ENCODE measurements around the gene CDK14.
"Not testable (repeated sequence)": the region's sequence is repeated elsewhere in the genome, so short reads cannot be mapped to it uniquely, and the experiment has no call there.

CDK14 gene

DNA sequence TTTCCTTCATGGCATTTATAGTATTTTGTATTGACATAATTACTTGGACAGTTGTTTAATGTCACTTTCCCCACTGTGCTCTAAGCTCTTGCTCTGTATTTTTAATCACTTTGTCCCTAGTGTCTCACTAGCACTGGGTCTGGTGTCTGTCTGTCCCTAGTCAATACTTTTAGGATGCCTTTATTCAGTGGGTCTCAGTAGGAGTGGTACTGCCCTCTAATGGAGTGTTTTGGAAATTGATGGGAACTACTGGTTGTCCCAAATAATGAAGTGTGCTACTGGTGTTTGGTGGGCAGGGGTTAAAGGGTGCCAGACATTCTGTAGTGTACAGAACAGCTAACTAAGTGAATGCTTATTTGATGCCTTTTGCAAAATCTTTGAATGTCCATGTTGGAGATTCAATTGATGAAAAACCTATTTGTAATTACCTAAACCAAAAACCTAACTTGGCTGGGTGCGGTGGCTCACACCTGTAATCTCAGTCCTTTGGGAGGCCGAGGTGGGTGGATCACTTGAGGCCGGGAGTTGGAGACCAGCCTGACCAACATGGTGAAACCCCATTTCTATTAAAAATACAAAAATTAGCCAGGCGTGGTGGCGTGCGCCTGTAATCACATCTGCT is 33.3 kb downstream of the CDK14 start:
- in situ Hi-C loops (cut with MboI; ENCODE audit: low sequenced_read_pairs): no loop called here

DNA sequence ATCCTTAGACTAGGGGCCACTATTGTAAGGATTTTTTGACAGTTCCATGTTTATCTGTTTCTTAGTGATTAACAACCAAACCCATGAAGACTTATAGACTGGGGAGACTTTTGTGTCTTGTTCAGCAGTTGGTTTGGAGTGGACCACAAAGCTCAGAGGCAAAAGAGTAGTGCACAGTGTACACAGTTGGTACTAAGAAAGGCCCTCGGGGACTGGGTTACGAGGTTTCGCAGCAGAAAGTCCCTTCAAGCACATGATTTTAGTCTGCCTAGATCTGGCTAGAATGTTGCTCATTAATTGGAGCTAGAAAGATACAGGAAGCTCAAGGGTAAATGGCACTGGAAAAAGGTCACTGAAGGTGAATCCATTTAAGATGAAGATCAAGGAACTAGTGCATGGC is 35.4 kb downstream of the CDK14 start:
- in situ Hi-C loops (cut with MboI; ENCODE audit: low sequenced_read_pairs): no loop called here

- in situ Hi-C loops (cut with MboI; ENCODE audit: low sequenced_read_pairs): not testable (repeated sequence)
These were observed 43.6 kb downstream of the CDK14 start for GRCh38 chr7:90639683-90640082.

DNA sequence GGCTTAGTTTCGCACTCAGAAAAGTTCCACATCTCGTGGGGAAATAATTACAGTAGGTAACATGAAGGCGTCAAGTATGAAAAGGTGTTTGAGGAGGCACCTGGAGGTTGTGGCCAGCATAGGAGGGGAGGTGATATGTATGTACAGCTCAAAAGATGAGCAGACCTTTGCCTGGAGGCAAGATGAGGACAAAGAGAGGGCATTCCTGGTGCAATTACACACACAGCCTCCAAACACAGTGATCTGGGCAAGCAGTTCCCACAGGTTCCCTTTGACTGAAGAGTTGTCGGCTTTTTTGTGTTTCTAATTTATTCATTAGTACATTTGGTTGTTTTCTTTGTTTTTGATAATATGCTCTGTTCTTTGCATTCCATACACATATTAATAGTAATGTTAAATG is 46.9 kb downstream of the CDK14 start:
- in situ Hi-C loops (cut with MboI; ENCODE audit: low sequenced_read_pairs): no loop called here

DNA sequence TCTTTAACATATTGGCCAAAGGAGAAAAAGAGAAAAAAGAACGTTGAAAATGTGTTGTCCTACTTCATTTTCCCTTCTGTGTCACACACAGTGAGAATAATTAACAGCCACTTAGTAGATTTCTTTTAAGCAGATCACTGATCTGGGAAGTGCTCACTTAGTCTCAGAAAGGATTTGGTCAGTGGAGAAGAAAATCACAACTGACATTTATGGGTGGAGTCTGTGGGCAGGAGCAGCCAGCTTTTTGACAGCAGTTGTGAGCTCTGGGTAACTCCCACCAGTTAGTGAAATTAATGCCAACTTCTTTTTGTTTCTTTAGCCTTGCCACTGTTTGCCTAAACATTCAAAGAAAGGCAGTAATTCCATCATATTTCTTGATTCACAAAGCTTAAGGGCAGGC is 49.7 kb downstream of the CDK14 start:
- in situ Hi-C loops (cut with MboI; ENCODE audit: low sequenced_read_pairs): no loop called here

DNA sequence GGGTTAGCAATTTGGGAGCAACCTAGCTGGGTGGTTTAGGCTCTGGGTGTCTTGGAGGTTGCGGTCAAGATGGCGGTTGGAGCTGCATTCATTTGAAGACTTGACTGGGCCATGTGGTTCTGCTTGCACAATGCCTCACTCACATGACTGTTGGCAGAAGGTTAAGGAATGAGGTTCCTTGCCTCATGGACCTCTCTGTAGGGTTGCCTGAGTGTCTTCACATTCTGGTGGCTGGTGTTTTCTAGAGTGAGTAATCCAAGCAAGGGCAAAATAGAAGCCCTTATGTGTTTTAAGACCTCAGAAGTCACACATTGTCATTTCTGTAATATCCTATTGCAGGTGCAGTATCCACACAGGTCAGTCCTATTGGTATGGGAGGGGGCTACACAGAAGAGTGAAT is 52.0 kb downstream of the CDK14 start:
- in situ Hi-C loops (cut with MboI; ENCODE audit: low sequenced_read_pairs): no loop called here

DNA sequence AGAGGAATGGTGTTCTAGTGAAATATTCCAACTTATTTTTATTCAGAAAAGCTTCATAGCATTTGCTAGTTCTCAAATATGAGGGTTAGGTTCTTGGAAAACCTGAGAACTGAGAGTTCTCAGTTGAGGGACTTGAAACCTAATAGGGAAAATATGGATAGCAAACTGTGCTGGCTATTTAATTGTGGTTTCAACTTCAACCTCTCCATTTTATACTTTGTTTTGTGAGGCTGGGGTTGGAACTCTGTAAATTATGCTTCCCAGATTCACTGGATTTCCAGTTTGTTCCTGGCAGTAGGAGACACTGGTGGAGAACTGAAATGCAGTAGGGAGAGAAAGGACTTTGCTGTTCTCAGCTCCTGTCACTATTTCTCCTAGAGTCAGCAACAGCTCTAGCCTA is 52.7 kb downstream of the CDK14 start:
- in situ Hi-C loops (cut with MboI; ENCODE audit: low sequenced_read_pairs): no loop called here

DNA sequence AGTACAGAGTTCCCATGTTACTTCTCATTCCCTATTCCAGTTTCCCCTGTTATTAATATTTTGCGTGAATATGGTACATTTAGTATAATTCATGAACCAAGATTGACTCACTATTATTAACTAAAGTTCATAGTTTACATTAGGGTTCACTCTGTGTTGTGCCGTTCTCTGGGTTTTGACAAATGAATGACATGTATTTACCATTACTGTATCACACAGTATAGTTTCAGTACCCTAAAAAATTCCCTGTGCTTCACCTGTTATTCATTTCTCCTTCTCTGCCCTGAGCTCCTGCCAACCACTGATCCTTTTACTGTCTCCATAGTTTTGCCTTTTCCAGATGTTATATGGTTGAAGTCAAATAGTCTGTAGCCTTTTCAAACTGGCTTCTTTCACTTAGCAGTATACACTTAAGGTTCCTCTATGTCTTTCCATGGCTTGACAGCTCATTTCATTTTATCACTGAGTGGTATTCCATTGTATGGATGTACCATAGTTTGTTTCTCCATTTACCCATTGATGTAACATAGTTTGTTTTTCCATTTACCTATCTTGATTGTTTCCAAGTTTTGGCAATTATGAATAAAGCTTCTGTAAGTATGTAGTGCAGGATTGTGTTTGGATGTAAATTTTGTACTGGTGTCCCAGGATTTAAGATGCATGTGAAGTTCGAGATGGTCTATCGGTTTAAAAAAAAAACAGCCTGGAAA is 58.8 kb downstream of the CDK14 start:
- in situ Hi-C loops (cut with MboI; ENCODE audit: low sequenced_read_pairs): no loop called here

DNA sequence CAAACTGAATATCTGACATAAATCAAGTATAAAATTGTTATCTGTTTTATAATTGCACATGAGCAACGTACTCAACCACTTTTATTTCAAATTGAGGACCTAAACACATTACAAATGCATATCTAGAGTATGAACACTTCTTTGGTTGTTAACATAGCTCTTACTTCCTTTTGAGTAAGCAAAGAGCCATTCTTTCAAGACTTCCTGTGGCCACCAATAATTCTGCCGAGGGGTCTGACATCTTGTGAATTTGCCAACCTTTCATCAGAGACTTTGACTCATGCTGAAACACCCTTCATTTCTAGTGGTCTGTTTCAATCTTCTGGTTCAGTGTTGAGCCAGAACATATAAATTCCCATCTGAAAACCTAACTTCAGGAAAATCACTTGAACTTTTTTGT is 59.4 kb downstream of the CDK14 start:
- in situ Hi-C loops (cut with MboI; ENCODE audit: low sequenced_read_pairs): no loop called here

- in situ Hi-C loops (cut with MboI; ENCODE audit: low sequenced_read_pairs): no loop called here
These were observed 61.4 kb downstream of the CDK14 start for GRCh38 chr7:90657481-90657880.

GRCh38 chr7:90660100-90660499 is 64.0 kb downstream of the CDK14 start:
- in situ Hi-C loops (cut with MboI; ENCODE audit: low sequenced_read_pairs): no loop called here

- in situ Hi-C loops (cut with MboI; ENCODE audit: low sequenced_read_pairs): no loop called here
These were observed 64.7 kb downstream of the CDK14 start for GRCh38 chr7:90660819-90661218.

DNA sequence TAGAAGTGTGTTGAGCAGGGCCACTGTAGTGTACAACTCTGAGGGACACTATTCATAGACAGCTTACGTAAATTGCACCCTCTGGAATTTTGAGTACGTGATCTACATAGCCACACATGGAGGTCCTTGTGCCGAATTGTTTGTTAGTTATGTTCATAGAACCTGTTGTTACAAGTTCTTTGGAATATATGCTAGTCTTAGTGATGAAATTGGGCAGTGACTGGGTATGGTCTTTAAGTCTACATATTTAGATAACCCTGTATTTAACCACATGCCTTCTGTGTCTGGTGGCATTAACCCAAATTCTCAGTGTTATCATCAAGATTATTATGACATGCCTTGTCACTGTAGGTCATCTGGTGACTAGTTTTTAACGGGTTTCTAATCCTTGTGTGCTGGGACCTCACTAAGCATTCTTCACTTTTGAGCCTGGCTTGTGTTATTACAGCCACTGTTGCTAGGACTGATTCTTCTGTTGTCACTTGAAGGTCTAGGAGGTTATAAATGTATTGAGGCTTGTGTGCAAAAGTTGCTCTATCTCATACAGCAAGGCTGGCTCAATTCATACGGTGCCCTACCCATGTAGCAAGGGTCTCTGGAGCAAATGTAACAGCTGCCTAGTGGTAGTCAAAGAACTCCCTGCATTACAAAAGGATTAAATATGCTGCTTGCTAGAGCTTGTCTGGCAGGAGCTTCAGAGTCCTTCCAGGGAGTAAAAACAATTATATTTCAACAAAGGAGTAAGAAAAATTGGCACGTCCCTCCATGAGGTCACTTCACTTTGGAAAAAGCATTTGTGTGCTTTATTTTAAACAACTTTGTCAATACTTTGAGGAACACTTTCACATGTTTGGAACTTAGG is 65.4 kb downstream of the CDK14 start:
- in situ Hi-C loops (cut with MboI; ENCODE audit: low sequenced_read_pairs): no loop called here

DNA sequence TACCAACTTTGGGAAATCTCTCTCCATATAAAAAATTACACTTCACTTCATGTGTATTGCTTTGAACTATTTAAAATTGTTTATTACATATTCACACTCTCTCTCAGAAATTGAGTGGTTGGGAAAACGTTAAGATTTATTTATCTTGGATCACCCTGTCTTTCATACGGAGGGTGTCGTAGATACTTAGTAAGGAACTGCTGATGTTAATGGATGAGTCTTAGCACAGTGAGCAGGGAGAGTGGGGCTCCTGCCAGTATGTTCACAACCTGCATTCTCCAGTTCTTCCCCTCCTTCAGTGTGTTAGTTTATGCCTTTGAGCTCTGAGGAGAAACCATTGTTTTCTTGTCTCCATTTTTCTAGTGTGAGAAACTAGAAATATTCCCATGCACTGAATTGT is 67.1 kb downstream of the CDK14 start:
- in situ Hi-C loops (cut with MboI; ENCODE audit: low sequenced_read_pairs): no loop called here

DNA sequence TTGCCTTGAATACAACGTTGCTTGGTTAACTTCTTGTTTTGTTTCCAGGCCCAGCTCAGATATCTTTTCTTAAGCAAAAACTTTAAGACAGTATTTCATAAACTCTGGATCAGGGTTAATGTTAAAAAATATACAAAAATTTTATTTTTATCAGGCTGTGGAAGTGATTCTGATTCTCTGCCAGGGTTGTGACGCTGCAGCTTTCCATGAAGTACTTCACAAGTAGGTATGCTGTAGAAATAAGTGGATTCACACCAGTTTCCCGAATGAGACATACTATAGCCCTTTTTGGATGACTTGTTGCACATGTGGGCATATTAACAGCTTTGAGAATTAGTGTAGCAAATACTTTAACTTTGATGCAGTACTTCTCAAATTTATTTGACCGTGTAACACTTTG is 70.1 kb downstream of the CDK14 start:
- in situ Hi-C loops (cut with MboI; ENCODE audit: low sequenced_read_pairs): no loop called here

- in situ Hi-C loops (cut with MboI; ENCODE audit: low sequenced_read_pairs): no loop called here
These were observed 72.9 kb downstream of the CDK14 start for GRCh38 chr7:90668992-90669391.

GRCh38 chr7:90669492-90669891 is 73.4 kb downstream of the CDK14 start:
- in situ Hi-C loops (cut with MboI; ENCODE audit: low sequenced_read_pairs): no loop called here

GRCh38 chr7:90671571-90671970 is 75.5 kb downstream of the CDK14 start:
- in situ Hi-C loops (cut with MboI; ENCODE audit: low sequenced_read_pairs): no loop called here

DNA sequence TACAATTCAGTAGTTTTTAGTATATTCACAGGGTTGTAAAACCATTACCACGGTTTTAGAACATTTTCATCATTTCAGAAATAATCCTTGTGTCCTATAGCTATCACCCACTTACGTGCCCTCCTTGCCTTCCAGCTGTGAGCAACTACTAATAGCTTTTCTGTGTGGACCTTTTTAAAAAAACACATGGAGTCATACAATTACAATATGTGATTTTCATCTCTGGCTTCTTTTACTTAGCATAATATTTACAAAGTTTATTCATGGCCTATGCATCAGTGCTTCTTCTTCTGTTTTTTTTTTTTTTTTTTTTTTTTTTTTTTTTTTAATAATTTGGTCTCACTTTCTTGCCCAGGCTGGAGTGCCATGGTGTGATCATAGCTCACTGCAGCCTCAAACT is 76.1 kb downstream of the CDK14 start:
- in situ Hi-C loops (cut with MboI; ENCODE audit: low sequenced_read_pairs): no loop called here

DNA sequence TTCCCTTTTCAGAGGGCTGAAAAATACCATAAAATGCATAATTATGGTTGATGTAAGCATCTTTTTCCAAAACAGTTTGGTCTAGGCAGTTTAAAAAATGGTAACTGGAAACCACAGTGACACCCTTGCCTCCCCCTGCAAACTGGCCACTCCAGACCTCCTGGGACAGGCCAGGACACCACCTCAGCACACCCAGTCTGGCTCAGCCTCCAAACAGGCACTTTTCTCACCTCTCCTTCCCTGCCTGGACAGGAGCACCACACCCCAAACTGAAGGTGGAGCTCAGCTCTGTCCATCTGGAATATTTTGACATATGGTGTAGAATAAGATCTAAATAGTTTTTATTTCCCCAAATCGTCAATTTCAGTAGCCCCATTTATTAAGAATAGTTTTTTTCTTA is 78.5 kb downstream of the CDK14 start:
- in situ Hi-C loops (cut with MboI; ENCODE audit: low sequenced_read_pairs): no loop called here

DNA sequence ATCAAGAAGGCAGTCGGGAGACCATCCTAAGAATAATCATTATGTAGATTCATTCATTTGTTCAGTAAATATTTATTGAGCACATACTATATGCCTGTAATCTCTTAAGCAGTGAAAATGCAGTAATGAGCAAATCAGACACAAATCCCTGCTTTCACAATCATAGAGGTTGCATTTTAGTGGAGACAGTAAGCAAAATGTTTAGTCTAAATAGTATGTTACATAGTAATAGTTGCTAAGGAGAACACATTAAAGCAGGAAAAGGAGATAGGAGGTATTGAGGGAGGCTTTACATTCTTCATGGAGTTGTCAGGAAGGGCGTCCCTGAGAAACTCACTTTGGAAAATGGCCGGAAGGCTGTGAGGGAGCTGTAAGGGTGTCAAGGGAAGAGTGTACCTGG is 79.9 kb downstream of the CDK14 start:
- in situ Hi-C loops (cut with MboI; ENCODE audit: low sequenced_read_pairs): no loop called here
